ENCODE measurements around the gene CCR2. TPM values are rescaled to one million over a fixed set of nuclear protein-coding genes. Genes with fewer than 3 reads are reported as not detected.

CCR2 gene
- total RNA-seq, 1 donor from 2014 or later = 15.8 TPM

GRCh38 chr3:46348823-46349482 lies 5.0 kb upstream of the CCR2 start:
- H3K36me3 ChIP-seq = no peaks in the 10 kb centered on the region
- intact Hi-C loops (cut with DNase I) = no loop called here
- no peaks in the 10 kb centered on the region for H3K9me3 ChIP-seq
- TF ChIP-seq CTCF (IDR thresholded peaks at IDR 0.05) = no peak
- DNase-seq (no peak), ATAC-seq (no peak)
- no peaks in the 10 kb centered on the region for H3K27me3 ChIP-seq (ENCODE audit: low read depth)
- H3K4me1 ChIP-seq = no peaks in the 10 kb centered on the region
- no peak overlapping the region for H3K4me3 ChIP-seq
- H3K27ac ChIP-seq = no peak overlapping the region

- TF ChIP-seq CTCF (IDR thresholded peaks at IDR 0.05) = no peak
- H3K9me3 ChIP-seq = no peaks in the 10 kb centered on the region
- DNase-seq (no peak), ATAC-seq (no peak)
- no peak overlapping the region for H3K27ac ChIP-seq
- no peaks in the 10 kb centered on the region for H3K36me3 ChIP-seq
- H3K4me1 ChIP-seq = no peaks in the 10 kb centered on the region
- no peak overlapping the region for H3K4me3 ChIP-seq
- H3K27me3 ChIP-seq (ENCODE audit: low read depth) = no peaks in the 10 kb centered on the region
- intact Hi-C loops (cut with DNase I) = no loop called here
Observed at GRCh38 chr3:46349484-46350261, 4.2 kb upstream of the CCR2 start.

GRCh38 chr3:46350262-46350565 lies 3.7 kb upstream of the CCR2 start:
- no peaks in the 10 kb centered on the region for H3K9me3 ChIP-seq
- DNase-seq (no peak), ATAC-seq (no peak)
- no peak overlapping the region for H3K4me3 ChIP-seq
- no peaks in the 10 kb centered on the region for H3K4me1 ChIP-seq
- H3K36me3 ChIP-seq = no peaks in the 10 kb centered on the region
- H3K27ac ChIP-seq = no peak overlapping the region
- H3K27me3 ChIP-seq (ENCODE audit: low read depth) = no peaks in the 10 kb centered on the region
- TF ChIP-seq CTCF (IDR thresholded peaks at IDR 0.05) = no peak
- intact Hi-C loops (cut with DNase I) = no loop called here

- Histone ChIP-seq H3K4me3 (no peak overlapping the region), H3K9me3 (no peaks in the 10 kb centered on the region), H3K36me3 (no peaks in the 10 kb centered on the region), H3K4me1 (no peaks in the 10 kb centered on the region), H3K27ac (no peak overlapping the region), H3K27me3 (ENCODE audit: low read depth) (no peaks in the 10 kb centered on the region)
- DNase-seq = no peak
- no peak for ATAC-seq
- intact Hi-C loops (cut with DNase I) = no loop called here
- TF ChIP-seq CTCF (IDR thresholded peaks at IDR 0.05) = no peak
Observed at GRCh38 chr3:46351646-46352045, 2.3 kb upstream of the CCR2 start.

GRCh38 chr3:46353090-46353489 lies 821 bp upstream of the CCR2 start:
- Histone ChIP-seq H3K9me3 (no peaks in the 10 kb centered on the region), H3K4me3 (no peak overlapping the region), H3K27ac (no peak overlapping the region), H3K4me1 (no peaks in the 10 kb centered on the region), H3K27me3 (ENCODE audit: low read depth) (no peaks in the 10 kb centered on the region), H3K36me3 (no peaks in the 10 kb centered on the region)
- intact Hi-C loops (cut with DNase I) = no loop called here
- ATAC-seq (no peak), DNase-seq (no peak)
- no peak for TF ChIP-seq CTCF (IDR thresholded peaks at IDR 0.05)

Measured in lower lobe of right lung (tissue), 2 donors.